Gastrocnemius medialis (tissue), 4 donors: Measurements from ENCODE around the gene RHOF.

Source experiments
- CTCF ChIP-seq, 5 experiments: fragments of 450-650 bp in 3 of 5; fragments of 200-600 bp in 2 of 5; sonication (generic) in 2 of 5; IDR thresholded peaks in 4 of 5; conservative IDR thresholded peaks in 1 of 5; 1 replicate in 4 of 5; 2 replicates in 1 of 5; pipeline ENCODE4 v1.5.1; 2016 to 2019; ENCODE audit warnings: antibody characterized with exemption in 5 of 5, mild to moderate bottlenecking in 3 of 5, moderate library complexity in 3 of 5
- POLR2A ChIP-seq, 2 donors: fragments of 450-650 bp; IDR thresholded peaks; one replicate each; pipeline ENCODE4 v1.6.1; 2017; ENCODE audit warnings: antibody characterized with exemption in 2 of 2, mild to moderate bottlenecking in 2 of 2, moderate library complexity in 2 of 2

GRCh38 chr12:121802843-121803698 lies 9.6 kb upstream of the RHOF start:
- TF ChIP-seq CTCF (IDR thresholded peaks at IDR 0.05 in 4 of 5, conservative IDR thresholded peaks at IDR 0.05 in 1 of 5) (no peak), POLR2A (IDR thresholded peaks at IDR 0.05) (peak; percentile 98 to 99)
